Sciatic nerve (tissue), 2 donors: ENCODE results near the gene SPRED2. TPM values are rescaled to one million over a fixed set of nuclear protein-coding genes. Genes with fewer than 3 reads are reported as not detected.

ENCODE experiments used
- ATAC-seq: fragments of 200-7000 bp; cut with Tn5 transposase; one replicate; pipeline ENCODE4 v1.9.1; 2020; ENCODE audit warnings: mild to moderate bottlenecking, moderate library complexity
- DNase-seq: peaks from one replicate; pipeline ENCODE4 v3.0.0-alpha.2; 2020; ENCODE audit warnings: low spot score
- intact Hi-C: fragments of 100-400 bp; cut with DNase I; formaldehyde crosslinking; loops from one replicate; pipeline ENCODE4 v1.14.2; 2022
- total RNA-seq: library from RNA; stranded (reverse); fragmentation: NEBNext Ultra II Directional; extraction: Animal tissue kit (Norgen Biotek cat#: 25700); gene quantifications from one replicate; pipeline ENCODE4 v1.2.1, GENCODE V29; 2021
- donor health status: DM: no; HTN: no; CAD: no.
- donor health status: DM: no; HTN: no; CAD: no.

Gene SPRED2
- total RNA-seq, 1 donor from 2014 or later, result 64.7 TPM

DNA sequence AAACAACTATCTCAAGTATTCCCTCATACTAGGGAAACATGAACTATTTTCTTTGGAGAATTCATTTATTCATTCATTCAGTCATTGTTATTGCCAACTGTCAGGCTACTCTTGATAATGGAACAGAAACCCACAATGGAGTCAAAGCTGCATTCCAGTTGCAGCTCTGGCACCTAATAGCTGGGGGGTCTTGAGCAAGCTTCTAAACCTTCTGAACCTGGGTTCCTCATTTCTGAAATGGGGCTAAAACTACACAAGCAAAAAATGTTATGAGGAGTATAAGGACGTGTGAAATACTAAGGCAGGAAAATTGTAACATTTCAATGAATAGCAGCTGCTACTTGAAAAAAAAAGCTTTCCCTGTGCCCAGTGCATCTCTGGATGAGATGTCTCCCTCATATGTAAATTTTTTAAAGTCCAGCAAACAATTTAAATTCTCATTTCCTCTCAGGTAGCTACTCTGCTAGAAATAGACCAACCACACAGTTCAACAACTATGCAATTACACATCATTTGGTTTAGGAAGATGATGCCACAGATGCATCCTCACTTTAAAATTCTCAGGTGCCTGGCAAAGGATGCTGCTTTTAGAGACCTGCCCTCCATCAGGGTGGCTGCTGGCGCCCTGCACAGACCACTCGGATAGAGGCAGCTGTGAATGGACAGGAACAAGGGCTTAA, 38.5 kb downstream of the SPRED2 start:
- intact Hi-C loops, result no loop called here
- ATAC-seq (no peak), DNase-seq (no peak)

GRCh38 chr2:65393046-65393445, 39.4 kb downstream of the SPRED2 start:
- ATAC-seq (no peak), DNase-seq (no peak)
- intact Hi-C loops, result no loop called here

- intact Hi-C loops, result no loop called here
- ATAC-seq (no peak), DNase-seq (no peak)
Observed at GRCh38 chr2:65392609-65393008, 39.8 kb downstream of the SPRED2 start.

- ATAC-seq, result peak; percentile 21
- intact Hi-C loops, result no loop called here
- no peak for DNase-seq
Observed at GRCh38 chr2:65390134-65390533, 42.3 kb downstream of the SPRED2 start.

- no peak for ATAC-seq
- no peak for DNase-seq
- intact Hi-C loops, result no loop called here
Observed at GRCh38 chr2:65389476-65389875, 42.9 kb downstream of the SPRED2 start.

GRCh38 chr2:65388596-65389390, 43.6 kb downstream of the SPRED2 start:
- ATAC-seq (no peak), DNase-seq (no peak)
- intact Hi-C loops, result no loop called here

- ATAC-seq (no peak), DNase-seq (no peak)
- intact Hi-C loops, result no loop called here
Observed at GRCh38 chr2:65388051-65388531, 44.3 kb downstream of the SPRED2 start.

GRCh38 chr2:65386989-65387388, 45.4 kb downstream of the SPRED2 start:
- ATAC-seq, result no peak
- intact Hi-C loops, result no loop called here
- no peak for DNase-seq

DNA sequence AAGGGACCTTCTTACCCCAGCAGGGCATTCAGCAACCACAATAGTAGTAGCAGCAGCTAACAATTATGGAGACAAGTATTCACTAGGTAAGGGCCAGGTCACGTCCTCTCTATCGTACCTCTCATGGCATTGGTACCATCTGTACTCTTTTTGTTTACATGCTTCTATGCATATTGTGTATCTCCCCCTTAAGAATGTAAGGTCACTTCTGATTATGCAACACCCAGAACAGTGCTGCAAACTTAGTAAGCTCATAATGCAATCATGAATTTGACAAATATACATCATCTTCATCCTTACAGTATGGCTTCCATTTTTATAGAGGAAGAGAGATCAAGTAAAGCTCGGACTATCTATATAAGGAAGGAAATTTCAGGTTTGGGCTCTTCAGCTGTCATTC, 46.1 kb downstream of the SPRED2 start:
- DNase-seq, result no peak
- intact Hi-C loops, result no loop called here

DNA sequence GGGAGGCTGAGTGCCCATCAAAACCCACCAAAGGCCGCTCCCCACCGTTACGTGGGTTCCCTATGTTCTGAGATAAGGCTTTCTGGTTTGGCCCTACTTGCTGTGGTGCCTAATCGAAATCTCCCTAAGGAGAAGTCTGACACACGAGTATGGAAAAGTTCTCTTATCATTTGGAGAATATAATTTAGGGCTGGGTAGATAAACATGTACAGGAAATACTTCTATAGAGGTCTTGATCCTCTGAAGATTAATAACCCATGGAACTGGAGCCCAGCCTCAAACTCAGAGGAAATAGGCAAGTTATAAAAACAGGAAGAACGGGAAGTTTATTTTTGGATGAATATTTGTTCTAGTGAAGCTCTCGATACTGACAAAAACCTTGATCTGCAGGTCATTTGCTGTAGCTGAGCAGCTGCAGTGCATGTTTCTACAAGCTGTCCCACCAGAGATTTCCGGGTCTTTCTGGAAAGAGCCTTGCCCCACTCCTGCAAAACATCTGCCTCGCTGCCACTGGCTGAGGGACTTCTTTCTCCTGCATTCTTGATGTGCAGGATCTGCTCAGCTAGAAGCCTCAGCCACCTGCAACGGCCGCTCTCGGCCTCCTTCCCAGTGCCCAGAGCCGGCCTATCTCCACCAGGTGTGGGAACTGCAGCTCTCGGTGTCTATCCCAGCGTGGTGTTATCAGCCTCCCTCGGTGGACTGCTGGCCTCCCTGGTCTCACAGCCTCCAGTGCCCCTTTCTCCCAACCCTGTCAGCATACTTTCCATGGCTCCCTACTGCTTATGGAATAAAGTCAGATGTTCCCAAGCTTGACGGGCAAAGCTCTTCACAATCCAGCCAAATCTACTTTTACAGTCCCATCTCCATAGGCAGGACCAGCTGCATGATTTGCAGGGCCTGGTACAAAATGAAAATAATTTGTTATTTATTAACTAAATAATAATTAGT, 48.6 kb downstream of the SPRED2 start:
- no peak for DNase-seq
- ATAC-seq, result peak; percentile 37
- intact Hi-C loops, result no loop called here

More for the DNA sequence above, 46.1 kb downstream of the SPRED2 start:
- ATAC-seq, result no peak

DNA sequence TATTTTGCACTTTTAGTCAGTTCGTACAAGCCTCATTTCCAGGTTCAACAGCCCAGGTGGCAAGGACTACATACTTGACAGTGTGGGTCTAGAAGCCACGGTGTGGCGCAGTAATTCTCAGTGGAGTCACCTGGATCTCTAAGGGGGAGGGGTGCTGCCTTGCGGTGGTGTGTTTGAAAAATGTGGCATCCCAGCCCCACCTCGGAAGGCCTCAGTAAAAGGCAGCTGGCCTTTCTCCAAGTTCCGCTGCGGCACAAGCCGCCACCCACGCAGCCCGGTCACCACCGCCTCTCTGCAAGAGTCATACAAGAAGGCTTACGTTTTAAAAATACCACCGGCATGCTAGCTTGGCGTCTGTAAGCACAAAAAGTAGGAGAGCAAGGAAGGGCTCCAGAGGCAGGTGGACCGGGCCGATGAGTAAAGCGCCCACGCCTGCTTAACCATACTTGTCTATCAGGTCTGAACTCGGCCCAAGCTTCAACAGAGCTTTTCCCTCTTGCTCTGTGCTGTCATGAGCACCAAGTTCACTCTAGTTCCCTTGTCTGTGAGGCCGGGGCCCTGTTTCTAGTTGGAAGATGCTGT, 49.5 kb downstream of the SPRED2 start:
- DNase-seq, result peak; percentile 86
- intact Hi-C loops, result no loop called here
- ATAC-seq, result peak; percentile 71

- peak; percentile 48 for ATAC-seq
- intact Hi-C loops, result no loop called here
- DNase-seq, result no peak
Observed at GRCh38 chr2:65382323-65382722, 50.1 kb downstream of the SPRED2 start.

GRCh38 chr2:65381607-65382051, 50.8 kb downstream of the SPRED2 start:
- intact Hi-C loops, result no loop called here
- ATAC-seq, result no peak
- DNase-seq, result no peak

DNA sequence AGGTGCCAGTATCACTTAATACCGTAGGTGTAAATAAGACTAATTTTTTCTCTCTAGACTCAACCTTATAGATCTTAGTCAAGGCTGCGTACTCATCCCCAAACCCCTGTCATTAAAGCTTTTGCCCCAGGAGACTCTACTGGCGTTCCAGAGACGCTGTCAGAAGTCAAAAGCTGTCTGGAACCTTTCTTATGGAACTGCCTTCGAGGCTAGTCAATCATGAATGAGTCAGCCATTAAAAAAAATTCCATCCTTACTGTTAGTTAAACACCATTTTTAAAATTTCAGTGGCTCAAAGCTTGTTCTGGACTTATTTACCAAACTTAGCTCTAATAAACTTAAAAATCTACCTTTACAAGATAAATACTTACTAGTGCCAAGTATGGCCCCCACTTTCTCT, 52.1 kb downstream of the SPRED2 start:
- no peak for ATAC-seq
- DNase-seq, result no peak
- intact Hi-C loops, result no loop called here

- intact Hi-C loops, result no loop called here
- DNase-seq (no peak), ATAC-seq (no peak)
Observed at GRCh38 chr2:65379721-65380171, 52.7 kb downstream of the SPRED2 start.

DNA sequence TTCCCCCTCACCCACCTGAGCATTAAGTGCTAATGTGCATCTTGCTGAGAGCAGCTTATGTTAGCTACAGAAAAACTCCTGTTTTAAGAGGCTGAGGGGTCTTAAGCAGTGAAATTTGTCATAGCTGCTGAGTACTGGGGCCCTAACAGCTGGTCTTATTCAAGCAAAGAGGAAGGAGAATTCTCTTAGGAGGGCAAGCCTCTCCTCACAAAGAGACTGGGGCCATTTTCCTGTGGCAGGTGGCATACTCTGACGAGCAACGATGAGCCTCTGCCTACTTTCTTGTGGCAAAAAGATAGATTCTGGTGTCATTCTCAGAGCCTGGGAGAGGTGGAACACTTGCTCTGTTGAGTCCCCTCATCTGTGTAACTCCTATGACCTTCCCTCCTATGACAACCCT, 53.2 kb downstream of the SPRED2 start:
- intact Hi-C loops, result no loop called here
- no peak for DNase-seq
- no peak for ATAC-seq

DNA sequence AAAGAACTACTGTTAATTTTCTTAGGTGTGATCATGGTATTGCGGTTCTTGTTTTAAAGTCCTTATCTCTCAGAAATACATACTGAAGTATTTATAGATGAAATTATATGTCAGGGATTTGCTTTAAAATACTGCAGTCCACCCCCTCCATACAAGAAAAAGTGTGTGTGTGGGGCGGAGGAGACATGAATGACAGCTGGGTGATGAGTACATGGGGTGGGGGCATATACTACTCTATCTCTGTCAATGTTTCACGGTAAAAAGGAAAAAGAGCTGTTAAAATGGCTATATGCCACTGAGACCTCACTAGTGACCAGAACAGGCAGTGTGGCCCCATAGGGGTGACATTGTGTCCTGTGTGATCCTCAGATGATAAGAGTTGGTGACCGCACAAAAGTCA, 54.1 kb downstream of the SPRED2 start:
- ATAC-seq, result no peak
- intact Hi-C loops, result no loop called here
- no peak for DNase-seq

DNA sequence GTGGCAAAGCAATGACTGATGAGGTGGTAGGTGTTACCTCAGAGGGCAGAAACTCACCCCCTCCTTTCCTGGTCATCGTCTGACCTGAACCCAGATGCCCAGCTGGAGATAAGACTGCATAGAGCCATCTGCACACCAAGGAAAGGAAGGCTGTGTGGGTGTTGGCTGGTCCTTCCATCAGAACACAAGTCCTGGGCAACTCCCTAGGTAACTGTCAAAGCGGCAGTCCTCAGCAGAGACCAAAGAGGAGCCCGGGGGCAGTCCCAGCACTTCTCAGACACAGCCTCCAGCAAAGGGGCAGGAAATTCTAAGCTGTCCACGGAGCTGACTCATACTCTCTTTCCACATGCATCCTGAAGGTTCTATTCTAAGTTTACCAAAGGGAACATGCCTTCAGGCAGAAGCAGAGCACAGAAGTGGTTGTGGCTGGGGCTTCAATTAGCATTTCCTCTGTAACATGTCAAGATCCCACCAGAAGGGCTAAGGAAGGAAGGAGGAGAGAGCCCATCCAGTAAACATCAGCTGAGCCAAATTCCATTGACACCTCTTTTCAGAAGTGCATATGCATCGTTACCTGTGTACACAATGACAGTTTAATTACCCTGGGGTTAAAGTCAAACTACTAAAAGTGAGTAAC, 54.7 kb downstream of the SPRED2 start:
- peak; percentile 43 for ATAC-seq
- no peak for DNase-seq
- intact Hi-C loops, result no loop called here
